ENCODE results near the gene CDC42BPB.

Gene CDC42BPB

GRCh38 chr14:103001226-103001625 is 56.1 kb downstream of the CDC42BPB start:
- no peak for TF ChIP-seq CTCF (IDR thresholded peaks at IDR 0.05; ENCODE audit: low read depth, low read length)
- H3K4me3 ChIP-seq (ENCODE audit: low read depth, low read length), result no peak overlapping the region

- no peak for TF ChIP-seq CTCF (IDR thresholded peaks at IDR 0.05; ENCODE audit: low read depth, low read length)
- no peak overlapping the region for H3K4me3 ChIP-seq (ENCODE audit: low read depth, low read length)
These were observed 56.9 kb downstream of the CDC42BPB start for GRCh38 chr14:103000291-103000921.

- TF ChIP-seq CTCF (IDR thresholded peaks at IDR 0.05; ENCODE audit: low read depth, low read length), result no peak
- H3K4me3 ChIP-seq (ENCODE audit: low read depth, low read length), result no peak overlapping the region
These were observed 58.0 kb downstream of the CDC42BPB start for GRCh38 chr14:102999227-102999895.

- no peak overlapping the region for H3K4me3 ChIP-seq (ENCODE audit: low read depth, low read length)
- no peak for TF ChIP-seq CTCF (IDR thresholded peaks at IDR 0.05; ENCODE audit: low read depth, low read length)
These were observed 59.0 kb downstream of the CDC42BPB start for GRCh38 chr14:102998393-102998792.

GRCh38 chr14:102996941-102997340 is 60.4 kb downstream of the CDC42BPB start:
- TF ChIP-seq CTCF (IDR thresholded peaks at IDR 0.05; ENCODE audit: low read depth, low read length), result no peak
- H3K4me3 ChIP-seq (ENCODE audit: low read depth, low read length), result no peak overlapping the region

GRCh38 chr14:102994689-102995088 is 62.7 kb downstream of the CDC42BPB start:
- no peak overlapping the region for H3K4me3 ChIP-seq (ENCODE audit: low read depth, low read length)
- no peak for TF ChIP-seq CTCF (IDR thresholded peaks at IDR 0.05; ENCODE audit: low read depth, low read length)

GRCh38 chr14:102993523-102993922 is 63.8 kb downstream of the CDC42BPB start:
- TF ChIP-seq CTCF (IDR thresholded peaks at IDR 0.05; ENCODE audit: low read depth, low read length), result no peak
- H3K4me3 ChIP-seq (ENCODE audit: low read depth, low read length), result no peak overlapping the region

All from WI38 (cell line).